HUES6 (cell line): ENCODE results near the gene CLEC20A.
"Not testable (repeated sequence)": the region's sequence is repeated elsewhere in the genome, so short reads cannot be mapped to it uniquely, and the experiment has no call there.

ENCODE experiments used
- H3K27ac ChIP-seq: 2 replicates; pipeline ENCODE4 v1.7.0; 2013; ENCODE audit warnings: low read depth, mild to moderate bottlenecking, low read length, inconsistent platforms
- H3K27me3 ChIP-seq: 2 replicates; pipeline ENCODE4 v1.6.1; 2013; ENCODE audit warnings: low read length; ENCODE audit not compliant: control insufficient read depth, insufficient read depth
- H3K36me3 ChIP-seq: 2 replicates; pipeline ENCODE4 v1.6.1; 2013; ENCODE audit warnings: low read length; ENCODE audit not compliant: control insufficient read depth, insufficient read depth
- H3K4me1 ChIP-seq: 2 replicates; pipeline ENCODE4 v1.6.1; 2013; ENCODE audit warnings: low read length; ENCODE audit not compliant: control insufficient read depth, insufficient read depth
- H3K4me3 ChIP-seq: 2 replicates; pipeline ENCODE4 v1.5.1; 2013; ENCODE audit warnings: low read depth, low read length
- H3K9ac ChIP-seq: one replicate; pipeline ENCODE4 v1.6.1; 2013; ENCODE audit warnings: mild to moderate bottlenecking, low read length
- H3K9me3 ChIP-seq: 2 replicates; pipeline ENCODE4 v1.6.1; 2013; ENCODE audit warnings: low read depth, low read length; ENCODE audit not compliant: control insufficient read depth, insufficient read depth

Gene CLEC20A

GRCh38 chr1:178509414-178510007 is 12.7 kb upstream of the CLEC20A start:
- Histone ChIP-seq H3K4me1 (no peaks in the 10 kb centered on the region), H3K27me3 (no peaks in the 10 kb centered on the region), H3K36me3 (no peaks in the 10 kb centered on the region), H3K4me3 (no peak overlapping the region), H3K9ac (no peak overlapping the region), H3K27ac (no peak overlapping the region), H3K9me3 (no peaks in the 10 kb centered on the region)

DNA sequence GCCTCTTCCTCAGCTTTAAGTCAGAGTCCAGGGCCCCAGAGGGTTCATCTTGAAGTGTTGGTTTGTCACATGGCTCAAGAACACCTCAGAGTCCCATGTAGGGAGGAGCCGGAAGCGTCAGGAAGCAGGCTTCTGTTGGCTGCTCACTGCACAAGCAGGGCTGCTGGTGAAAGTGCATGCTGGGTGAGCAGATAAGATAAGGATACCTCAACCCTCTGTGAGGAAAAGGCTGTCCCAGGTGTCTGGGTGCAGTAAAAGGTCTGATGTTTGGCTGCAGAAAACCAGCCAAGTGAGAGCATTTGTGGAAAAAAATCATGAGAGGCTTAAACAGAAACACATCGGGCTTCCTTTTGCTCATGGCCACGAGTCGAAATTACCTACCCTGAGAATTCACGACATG is 9.9 kb upstream of the CLEC20A start:
- Histone ChIP-seq H3K36me3 (no peaks in the 10 kb centered on the region), H3K27ac (no peak overlapping the region), H3K27me3 (no peaks in the 10 kb centered on the region), H3K9me3 (no peaks in the 10 kb centered on the region), H3K9ac (no peak overlapping the region), H3K4me3 (no peak overlapping the region), H3K4me1 (no peaks in the 10 kb centered on the region)

DNA sequence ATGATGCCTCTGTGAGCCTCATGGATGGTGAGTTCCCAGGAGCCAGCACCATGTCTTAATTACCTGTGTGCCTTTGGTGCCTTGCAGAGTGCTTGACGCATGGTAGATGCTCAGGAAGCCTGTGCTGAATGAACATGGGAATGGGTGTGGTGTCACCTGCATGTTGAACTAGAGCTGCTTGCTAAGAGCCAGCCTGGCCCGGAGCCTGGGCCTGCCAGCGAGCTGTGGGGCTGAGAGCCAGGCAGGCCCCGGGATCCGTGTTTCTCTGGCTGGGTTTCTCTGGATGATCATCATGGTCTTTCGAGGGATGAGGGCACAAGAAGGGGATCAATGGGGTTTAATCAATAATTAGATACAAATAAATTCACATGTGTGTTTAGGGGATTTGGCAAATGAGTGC is 9.4 kb upstream of the CLEC20A start:
- no peak overlapping the region for H3K4me3 ChIP-seq
- H3K4me1 ChIP-seq = no peaks in the 10 kb centered on the region
- H3K36me3 ChIP-seq = no peaks in the 10 kb centered on the region
- no peak overlapping the region for H3K9ac ChIP-seq
- H3K27me3 ChIP-seq = no peaks in the 10 kb centered on the region
- H3K27ac ChIP-seq = no peak overlapping the region
- no peaks in the 10 kb centered on the region for H3K9me3 ChIP-seq

DNA sequence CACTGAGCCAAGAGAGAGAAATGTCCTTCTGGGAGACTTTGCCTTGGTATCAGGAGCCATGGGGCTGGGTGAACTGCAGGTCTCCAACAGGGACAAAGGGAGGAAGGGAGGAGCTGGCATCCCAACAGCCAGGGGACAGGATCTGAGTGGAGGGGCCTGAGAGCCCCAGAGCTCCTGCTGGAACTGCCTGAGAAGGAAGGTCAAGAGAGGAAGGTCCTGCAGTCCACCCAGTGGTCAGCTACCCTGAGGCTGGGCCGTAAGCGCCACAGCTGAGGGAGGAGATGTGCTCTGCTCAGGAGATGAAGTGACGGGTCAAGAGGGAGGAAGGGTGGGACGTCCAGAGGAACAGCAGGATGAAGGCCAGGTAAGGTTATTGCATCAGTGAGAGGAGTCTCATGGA is 7.5 kb upstream of the CLEC20A start:
- H3K9me3 ChIP-seq = no peaks in the 10 kb centered on the region
- 0 out of 2 replicates have a peak, but pooled peaks cover 2% of the 10 kb centered on the region for H3K4me1 ChIP-seq
- no peak overlapping the region for H3K4me3 ChIP-seq
- no peaks in the 10 kb centered on the region for H3K27me3 ChIP-seq
- no peaks in the 10 kb centered on the region for H3K36me3 ChIP-seq
- H3K9ac ChIP-seq = no peak overlapping the region
- H3K27ac ChIP-seq = no peak overlapping the region

GRCh38 chr1:178503849-178504248 is 7.1 kb upstream of the CLEC20A start:
- no peaks in the 10 kb centered on the region for H3K9me3 ChIP-seq
- no peaks in the 10 kb centered on the region for H3K36me3 ChIP-seq
- 0 out of 2 replicates have a peak, but pooled peaks cover 2% of the 10 kb centered on the region for H3K4me1 ChIP-seq
- H3K27me3 ChIP-seq = no peaks in the 10 kb centered on the region
- no peak overlapping the region for H3K9ac ChIP-seq
- H3K27ac ChIP-seq = no peak overlapping the region
- H3K4me3 ChIP-seq = no peak overlapping the region

DNA sequence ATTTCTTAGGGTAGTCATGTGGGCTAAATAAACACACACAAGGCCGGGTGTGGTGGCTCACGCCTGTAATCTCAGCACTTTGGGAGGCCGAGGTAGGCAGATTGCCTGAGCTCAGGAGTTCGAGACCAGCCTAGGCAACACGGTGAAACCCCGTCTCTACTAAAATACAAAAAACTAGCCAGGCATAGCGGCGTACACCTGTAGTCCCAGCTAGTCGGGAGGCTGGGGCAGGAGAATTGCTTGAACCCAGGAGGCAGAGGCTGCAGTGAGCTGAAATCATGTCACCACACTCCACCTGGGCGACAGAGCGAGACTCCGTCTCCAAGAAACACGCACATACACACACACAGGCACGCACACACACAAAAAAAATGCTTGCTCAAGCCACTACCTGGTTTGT is 6.6 kb upstream of the CLEC20A start:
- H3K4me1 ChIP-seq, H3K9me3 ChIP-seq, H3K36me3 ChIP-seq, H3K27me3 ChIP-seq, H3K9ac ChIP-seq, H3K4me3 ChIP-seq, H3K27ac ChIP-seq: not testable (repeated sequence)

DNA sequence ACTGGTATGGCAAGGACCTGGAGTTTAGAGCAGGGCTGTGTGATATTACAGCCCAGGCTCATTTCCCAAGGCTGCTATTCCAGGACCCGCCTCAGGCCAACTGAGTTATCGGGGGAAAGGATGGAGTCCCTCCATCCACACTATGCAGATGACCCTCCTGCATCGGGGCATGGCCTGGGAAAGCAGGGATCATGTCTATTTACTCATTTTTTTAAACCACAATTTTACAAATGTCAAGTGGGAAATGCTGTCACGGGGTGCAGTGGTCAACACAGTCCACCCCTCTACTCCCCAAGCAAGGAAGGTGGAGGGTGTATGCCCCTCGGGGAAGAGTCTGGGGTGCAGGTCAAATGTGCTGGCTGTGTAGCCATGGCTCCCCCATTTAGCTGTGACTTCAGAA is 6.1 kb upstream of the CLEC20A start:
- H3K27me3 ChIP-seq = no peaks in the 10 kb centered on the region
- H3K4me3 ChIP-seq = no peak overlapping the region
- no peaks in the 10 kb centered on the region for H3K36me3 ChIP-seq
- H3K27ac ChIP-seq = no peak overlapping the region
- no peaks in the 10 kb centered on the region for H3K9me3 ChIP-seq
- no peak overlapping the region for H3K9ac ChIP-seq
- H3K4me1 ChIP-seq = 0 out of 2 replicates have a peak, but pooled peaks cover 2% of the 10 kb centered on the region

DNA sequence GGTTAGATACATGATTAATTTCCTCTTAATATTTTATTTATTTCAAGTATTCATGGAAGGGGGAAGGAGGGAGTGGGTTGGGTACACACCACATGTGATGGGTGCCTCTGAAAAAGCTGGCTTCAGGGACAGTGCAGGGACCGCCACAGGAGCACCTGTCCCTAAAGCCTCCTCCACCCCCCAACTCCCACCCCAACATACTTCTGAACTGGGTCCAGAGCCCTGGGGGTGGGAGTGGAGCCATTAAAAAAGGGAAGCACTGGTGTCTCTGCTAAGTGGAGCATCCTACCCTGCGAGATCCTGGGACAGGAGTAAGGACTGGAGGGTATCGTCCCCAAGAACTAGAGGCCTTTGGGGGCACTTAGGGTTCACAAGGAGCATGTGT is 5.6 kb upstream of the CLEC20A start:
- H3K36me3 ChIP-seq = no peaks in the 10 kb centered on the region
- no peak overlapping the region for H3K27ac ChIP-seq
- no peak overlapping the region for H3K9ac ChIP-seq
- H3K4me1 ChIP-seq = 0 out of 2 replicates have a peak, but pooled peaks cover 2% of the 10 kb centered on the region
- H3K4me3 ChIP-seq = no peak overlapping the region
- H3K27me3 ChIP-seq = no peaks in the 10 kb centered on the region
- no peaks in the 10 kb centered on the region for H3K9me3 ChIP-seq

GRCh38 chr1:178501705-178502329 is 5.1 kb upstream of the CLEC20A start:
- no peaks in the 10 kb centered on the region for H3K9me3 ChIP-seq
- no peak overlapping the region for H3K27ac ChIP-seq
- H3K27me3 ChIP-seq = no peaks in the 10 kb centered on the region
- 0 out of 2 replicates have a peak, but pooled peaks cover 2% of the 10 kb centered on the region for H3K4me1 ChIP-seq
- H3K36me3 ChIP-seq = no peaks in the 10 kb centered on the region
- H3K4me3 ChIP-seq = no peak overlapping the region
- H3K9ac ChIP-seq = no peak overlapping the region

DNA sequence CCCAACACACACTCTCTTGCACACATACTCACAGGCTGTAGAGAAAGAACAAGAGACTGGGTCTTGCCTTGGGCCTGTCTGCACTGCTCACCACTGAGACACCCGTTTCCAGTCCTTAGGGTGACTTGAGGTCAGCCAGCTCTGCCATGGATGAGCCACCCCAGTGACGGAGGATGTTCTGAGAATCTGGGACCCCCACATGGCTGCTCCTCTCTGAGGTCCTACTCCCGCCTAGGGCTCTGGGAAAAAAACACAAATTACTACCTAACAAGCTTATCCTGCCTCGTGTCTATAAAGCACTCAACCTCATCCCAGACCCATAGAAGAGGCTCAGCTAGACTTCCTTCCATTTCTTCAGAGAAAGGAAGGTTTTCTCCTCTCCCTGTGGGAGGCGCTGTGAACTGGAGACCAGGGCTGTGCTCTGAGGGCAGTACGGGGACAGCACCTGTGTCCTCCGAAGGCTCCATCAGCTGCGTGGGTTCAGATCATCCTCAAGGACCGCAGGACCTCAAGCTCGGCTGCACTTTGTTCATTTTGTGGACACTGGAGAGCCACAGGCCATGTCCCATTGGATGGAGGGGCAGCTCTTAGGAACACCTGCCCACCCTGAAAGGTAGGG is 4.3 kb upstream of the CLEC20A start:
- H3K36me3 ChIP-seq = no peaks in the 10 kb centered on the region
- H3K27ac ChIP-seq = no peak overlapping the region
- H3K9ac ChIP-seq = no peak overlapping the region
- 0 out of 2 replicates have a peak, but pooled peaks cover 2% of the 10 kb centered on the region for H3K4me1 ChIP-seq
- no peaks in the 10 kb centered on the region for H3K9me3 ChIP-seq
- H3K4me3 ChIP-seq = no peak overlapping the region
- no peaks in the 10 kb centered on the region for H3K27me3 ChIP-seq

- Histone ChIP-seq H3K36me3 (no peaks in the 10 kb centered on the region), H3K9me3 (no peaks in the 10 kb centered on the region), H3K4me3 (no peak overlapping the region), H3K9ac (no peak overlapping the region), H3K4me1 (0 out of 2 replicates have a peak, but pooled peaks cover 2% of the 10 kb centered on the region), H3K27me3 (no peaks in the 10 kb centered on the region), H3K27ac (no peak overlapping the region)
Observed at GRCh38 chr1:178500091-178500770, 3.5 kb upstream of the CLEC20A start.
